HG03342 (cell line): Measurements from ENCODE around the gene RALY.

Source experiments
- ATAC-seq: cut with Tn5 transposase; IDR thresholded peaks from one replicate; pipeline ENCODE4 v1.9.1; 2021; ENCODE audit warnings: mild to moderate bottlenecking, moderate library complexity; ENCODE audit not compliant: unreplicated experiment

The RALY gene

DNA sequence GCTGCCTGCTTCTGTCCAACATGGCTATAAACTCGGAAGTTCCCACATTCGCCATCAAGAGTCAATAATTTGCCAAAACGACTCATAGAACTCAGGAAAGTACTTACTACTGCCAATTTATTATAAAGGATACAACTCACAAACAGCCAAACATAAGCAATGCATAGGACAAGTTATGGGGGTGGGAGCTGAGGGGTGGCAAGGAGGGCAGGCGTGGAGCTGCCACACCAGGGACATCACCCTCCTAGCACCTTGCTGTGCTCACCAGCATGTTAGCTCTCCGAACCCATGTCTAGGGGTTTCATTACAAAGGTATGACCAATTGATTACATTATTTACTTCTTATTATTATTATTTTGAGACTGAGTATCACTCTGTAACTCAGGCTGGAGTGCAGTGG lies 106.0 kb downstream of the RALY start:
- ATAC-seq = no peak

DNA sequence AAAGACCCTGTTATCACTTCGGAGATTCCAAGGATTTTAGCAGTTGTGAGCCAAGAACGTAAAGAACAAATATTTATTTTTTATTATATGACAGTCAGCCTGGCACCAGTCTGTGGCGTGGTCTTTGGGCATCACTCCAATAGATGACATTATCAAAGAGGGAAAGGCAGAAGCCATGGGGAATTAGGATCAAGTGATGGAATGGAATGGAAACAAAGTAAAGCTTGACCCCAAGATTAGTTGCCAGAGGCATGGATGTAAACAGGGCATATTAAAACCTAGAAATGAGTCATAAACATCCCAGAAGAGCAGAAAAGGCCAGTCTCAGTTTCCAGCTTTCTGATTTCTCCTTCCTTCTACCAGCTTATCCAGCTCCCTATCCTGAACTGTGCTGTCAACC lies 106.9 kb downstream of the RALY start:
- ATAC-seq = no peak

DNA sequence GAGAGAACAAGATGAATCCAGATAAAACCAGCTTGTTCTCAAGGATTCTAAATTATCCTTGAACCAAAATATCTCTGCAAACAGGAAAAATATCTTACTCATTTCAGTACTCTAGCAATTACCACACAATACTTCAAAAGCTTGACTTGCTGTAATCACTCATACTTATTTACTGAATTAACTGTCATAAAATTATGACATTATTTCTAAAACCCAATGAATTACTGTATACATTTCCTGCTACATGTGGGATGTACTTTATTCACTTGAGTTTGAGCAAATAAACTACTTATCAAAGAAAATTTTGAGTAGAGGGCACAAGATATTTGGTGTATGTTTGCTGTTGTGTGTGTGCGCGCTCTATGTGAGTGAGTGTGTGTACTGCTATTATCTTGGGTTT lies 108.6 kb downstream of the RALY start:
- ATAC-seq = no peak

DNA sequence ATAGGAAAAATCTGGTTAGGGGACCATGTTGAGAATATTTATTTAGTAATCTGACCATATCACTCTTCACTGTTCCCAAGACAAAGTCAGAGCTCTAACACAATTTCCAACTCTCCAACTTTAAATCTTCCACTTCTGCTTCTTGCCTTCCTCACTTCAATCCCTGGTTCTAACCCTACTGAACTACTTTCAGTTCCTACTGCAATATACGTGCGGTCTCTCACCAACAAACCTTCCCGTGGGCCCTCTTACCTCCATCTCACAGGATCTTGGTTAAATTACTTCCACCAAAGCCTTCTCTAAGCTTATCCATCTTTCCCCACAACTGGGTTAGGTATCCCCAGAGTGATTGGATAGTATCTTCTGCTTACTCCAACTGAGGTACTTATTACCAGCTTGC lies 110.3 kb downstream of the RALY start:
- ATAC-seq = no peak

DNA sequence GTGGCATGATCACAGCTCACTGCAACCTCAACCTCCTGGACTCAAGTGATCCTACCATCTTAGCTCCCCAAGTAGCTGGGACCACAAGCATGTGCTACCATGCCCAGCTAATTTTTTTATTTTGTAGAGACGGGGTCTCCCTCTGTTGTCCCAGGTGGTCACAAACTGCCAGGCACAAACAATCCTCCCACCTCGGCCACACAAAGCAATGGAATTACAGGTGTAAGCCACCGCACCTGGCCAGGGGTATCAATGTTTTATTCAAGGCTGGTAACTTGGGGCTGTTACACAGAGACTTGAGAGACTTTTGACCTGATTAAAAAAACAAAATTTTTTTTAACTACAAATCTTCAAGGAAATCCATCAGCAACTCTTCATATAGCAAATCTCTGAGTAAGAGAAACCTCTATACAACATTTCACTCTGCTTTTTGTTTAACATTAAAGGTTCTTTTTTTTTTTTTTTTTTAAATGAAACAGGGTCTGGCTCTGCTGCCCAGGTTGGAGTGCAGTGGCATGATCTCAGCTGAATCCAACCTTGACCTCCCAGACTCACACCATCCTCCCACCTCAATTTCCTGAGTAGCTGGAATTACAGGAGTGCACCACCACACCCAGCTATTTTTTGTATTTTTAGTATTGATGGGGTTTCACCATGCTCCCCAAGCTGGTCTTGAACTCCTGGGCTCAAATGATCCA lies 112.4 kb downstream of the RALY start:
- ATAC-seq = no peak

DNA sequence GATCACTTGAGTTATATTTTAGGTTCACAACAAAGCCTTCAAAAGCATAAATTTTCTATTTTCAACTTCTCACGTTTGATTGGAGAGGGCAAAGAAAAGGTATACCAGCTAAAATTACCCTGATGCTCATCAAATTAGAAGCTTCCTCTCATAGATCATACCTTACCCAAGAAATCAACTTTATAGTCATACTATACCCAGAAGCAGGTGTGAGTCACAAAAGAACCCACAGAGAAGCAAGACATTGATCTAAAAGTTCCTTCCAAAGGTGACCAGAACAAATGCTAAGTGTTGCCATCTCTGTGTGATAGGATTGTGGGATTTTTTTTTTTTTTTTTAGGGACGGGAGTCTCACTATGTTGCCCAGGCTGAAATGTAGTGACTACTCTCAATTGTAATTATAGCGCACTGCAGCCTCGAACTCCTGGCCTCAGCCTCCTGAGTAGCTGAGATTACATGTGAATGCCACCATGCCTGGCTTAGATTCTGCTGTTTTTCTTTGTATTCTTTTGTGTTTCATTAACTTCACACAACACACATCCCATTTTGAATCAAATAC lies 115.0 kb downstream of the RALY start:
- no peak for ATAC-seq

DNA sequence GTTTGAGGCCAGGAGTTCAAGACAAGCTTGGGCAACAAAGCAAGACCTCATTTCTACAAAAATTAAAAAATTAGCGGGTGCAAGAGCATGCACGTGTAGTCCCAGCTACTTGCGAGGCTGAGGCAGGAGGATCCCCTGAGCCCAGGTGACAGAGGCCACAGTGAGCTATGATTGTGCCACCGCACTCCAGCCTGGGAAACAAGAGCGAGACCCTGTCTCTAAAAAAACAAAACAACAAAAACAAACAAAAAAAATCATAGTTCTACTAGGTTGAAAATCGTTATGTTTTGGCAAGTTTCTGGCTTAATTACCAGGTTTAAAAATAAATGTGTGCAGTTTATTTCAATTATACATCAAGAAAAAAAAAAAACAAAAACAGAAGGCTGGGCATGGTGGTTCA lies 115.7 kb downstream of the RALY start:
- no peak for ATAC-seq

DNA sequence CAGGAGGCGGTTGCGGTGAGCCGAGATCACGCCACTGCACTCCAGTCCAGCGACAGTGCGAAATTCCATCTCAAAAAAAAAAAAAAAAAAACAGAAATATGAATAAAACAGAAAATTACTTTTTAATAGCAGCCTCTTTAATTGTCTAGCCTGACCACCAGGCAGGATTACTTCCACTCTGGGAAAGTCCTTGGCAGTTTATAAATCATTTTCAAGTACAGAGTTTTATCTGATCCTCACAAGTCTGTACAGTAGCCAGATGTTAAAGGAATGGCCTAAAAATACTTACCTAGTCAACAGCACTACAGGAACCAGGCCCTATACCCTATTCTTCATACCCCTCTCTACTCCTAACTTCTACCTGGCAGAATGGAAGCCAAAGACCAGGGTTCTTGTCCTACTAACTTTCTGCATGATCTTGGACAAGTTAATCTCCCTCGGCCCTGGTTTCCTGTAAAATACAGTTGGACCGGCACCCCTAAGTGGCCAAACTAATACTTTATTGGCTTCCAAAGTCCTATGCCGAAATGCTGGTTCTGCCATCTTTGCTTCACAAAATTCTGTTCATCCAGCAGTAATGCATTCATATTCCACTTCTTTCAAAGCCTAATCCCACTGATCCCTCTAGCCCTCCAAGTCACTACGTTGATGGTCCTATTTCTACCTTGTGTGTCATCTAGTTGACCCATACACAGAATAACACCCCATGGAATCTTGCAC lies 116.5 kb downstream of the RALY start:
- ATAC-seq = no peak

DNA sequence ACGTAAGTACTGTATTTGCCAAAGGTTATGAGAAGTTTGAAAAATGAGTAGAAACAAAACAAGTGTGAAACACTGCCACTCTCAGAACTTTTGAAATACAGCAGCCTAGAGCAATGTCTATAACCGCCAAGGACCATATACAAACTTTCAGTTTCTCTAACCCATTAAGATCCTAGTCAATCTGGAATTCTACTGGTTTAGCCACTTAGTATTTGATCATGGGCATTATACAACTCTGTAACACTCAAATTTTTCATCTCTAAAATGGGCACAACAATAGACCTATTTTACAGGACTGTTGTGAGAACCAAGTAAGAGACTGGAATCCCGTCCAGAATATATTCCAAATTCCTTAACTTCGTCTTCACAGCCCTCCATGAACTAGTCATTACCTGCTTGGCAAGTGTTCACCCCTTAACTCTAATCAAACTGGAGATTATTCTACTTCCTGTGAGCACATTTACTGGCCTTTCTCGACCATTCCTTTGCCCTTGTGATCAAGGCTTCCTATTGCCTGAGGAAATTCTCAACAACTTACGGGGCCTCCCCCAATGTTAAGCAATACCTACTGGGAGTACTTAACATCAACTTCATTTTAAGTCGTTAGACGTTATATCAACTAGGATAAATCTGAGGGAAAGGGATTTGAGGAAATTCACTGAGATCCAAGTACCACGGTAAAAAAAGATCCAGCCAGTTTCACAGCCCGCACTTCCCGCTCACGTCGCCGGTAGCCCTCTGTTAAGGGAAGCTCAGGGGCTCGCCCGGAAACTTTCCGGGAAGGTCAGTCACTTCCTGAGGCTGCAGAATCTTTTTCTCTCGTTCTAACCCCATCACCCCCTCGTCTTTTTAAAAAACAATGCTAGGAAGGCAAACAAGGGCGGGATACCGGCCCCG lies 117.3 kb downstream of the RALY start:
- ATAC-seq = peak; percentile 2

DNA sequence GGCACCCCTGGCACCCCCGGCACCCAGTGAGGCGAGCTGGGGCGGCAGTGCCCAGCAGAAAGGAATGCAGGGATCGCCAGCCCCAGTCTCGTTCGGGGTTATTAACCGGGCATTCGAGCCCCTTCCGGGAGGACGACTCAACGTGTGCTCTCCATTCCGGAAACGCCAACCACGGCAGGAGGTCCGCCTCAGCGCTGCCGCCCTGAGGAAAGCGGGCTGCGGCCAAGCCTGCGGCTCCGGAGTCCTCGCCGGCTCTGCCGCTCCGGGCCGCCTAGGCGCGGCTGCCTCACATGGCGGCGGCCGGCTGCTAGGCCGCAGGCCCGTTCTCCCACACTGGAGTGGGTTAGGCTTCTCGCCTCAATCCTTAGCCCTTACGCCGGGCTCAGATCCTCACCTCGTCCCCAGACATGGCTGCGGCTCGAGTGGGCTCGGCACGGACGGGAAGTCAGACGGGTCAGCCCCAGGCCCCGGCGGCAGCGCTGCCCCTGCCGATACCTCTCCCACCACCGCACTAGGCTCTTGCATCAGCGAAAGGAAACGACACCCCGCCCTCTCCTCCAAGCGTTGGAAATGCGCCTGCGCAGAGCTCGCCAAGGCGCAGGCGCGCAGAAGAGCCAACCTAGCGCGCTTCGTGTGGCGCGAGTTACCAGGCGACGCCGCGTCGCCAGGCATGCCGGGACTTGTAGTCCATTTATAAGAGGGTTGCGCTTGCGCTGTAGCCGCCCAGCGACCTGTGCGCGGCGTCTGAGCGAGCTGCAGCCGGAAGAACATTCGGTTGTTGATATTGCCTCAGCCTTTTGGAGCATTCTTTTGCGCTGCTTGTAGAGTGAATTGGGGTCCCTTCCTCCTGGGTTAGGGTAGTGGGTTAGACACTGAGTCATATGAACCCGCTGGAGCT lies 118.2 kb downstream of the RALY start, which contains the start of gene EIF2S2:
Gene EIF2S2, minus strand, starts transcription at position 542 of the 898 bp plus-strand sequence. Its CDS starts 133 bp downstream, at position 409.
- ATAC-seq = peak; percentile 87

DNA sequence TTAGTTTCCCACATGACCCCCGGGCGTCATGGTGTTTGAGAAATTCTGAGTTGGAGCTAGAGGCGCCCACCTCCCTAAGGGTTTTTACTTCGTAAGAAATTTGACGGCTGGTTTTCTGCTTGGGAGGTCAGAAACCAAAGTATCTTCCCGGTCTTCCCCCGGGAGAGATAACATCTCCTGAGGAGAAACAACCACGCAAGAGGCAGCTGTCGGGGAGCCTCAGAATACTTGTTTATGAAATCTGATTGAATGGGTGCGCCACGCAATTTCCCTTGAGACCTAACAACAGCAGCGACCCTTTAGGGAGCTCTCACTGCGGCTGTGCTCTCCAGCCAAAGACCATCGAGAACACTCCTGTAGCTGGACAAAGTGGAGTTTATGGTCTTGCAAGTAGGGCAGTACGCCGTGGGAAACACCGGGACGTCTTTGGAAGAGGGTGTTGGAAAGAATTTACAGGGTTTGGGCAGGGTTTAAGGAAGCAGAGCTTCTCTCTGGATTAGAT lies 118.9 kb downstream of the RALY start:
- ATAC-seq = peak; percentile 5

DNA sequence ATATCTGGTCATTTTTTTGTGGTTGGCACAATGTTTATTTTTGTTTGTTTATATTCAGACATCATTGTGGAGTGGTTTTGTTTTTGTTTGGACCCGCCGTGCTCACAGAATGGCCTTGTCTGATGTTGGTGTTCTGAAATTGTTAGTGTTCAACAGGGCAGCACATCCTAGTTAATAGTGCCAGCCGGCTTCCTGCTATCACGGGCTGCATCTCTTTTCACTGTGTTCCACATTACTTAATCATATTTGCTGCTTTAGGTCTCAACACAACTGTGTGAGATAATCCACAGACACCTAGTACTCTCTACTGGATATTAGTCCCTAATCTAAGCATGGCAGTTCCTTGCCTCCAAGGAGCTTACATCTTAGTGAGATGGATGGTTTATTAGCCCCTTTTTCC lies 121.1 kb downstream of the RALY start:
- no peak for ATAC-seq

DNA sequence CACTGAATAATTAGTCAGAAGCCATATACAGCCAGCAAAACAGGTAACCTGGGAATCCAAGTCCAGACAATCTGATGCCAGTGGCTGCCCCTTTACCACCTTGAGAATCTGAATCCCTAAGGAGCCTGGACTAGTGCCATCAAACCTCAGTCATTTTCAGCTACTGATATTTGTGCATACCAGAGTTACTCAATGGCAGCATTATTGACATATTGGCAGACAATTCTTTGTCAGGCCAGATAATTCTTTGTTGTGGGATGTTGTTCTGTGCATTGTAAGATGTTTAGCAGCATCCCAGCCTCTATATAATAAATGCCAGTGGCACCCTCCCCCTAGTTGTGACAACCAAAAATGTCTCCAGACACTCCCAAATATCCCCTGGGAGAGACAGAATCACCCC lies 121.5 kb downstream of the RALY start:
- ATAC-seq = no peak

DNA sequence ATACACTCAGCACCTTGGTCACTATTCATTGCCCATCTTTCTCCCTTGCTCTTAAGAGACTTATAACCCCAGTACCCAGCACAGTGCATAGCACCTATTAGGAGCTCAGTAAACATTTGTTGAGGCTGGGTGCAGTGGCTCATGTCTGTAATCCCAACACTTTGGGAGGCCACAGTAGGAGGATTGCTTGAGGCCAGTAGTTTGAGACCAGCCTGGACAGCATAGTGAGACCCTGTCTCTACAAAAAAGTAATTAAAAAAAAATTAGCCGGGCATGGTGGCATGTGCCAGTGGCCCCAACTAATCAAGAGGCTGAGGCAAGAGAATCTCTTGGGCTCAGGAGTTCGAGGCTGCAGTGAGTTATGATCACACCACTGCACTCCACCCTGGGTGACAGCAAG lies 126.5 kb downstream of the RALY start:
- ATAC-seq = no peak

DNA sequence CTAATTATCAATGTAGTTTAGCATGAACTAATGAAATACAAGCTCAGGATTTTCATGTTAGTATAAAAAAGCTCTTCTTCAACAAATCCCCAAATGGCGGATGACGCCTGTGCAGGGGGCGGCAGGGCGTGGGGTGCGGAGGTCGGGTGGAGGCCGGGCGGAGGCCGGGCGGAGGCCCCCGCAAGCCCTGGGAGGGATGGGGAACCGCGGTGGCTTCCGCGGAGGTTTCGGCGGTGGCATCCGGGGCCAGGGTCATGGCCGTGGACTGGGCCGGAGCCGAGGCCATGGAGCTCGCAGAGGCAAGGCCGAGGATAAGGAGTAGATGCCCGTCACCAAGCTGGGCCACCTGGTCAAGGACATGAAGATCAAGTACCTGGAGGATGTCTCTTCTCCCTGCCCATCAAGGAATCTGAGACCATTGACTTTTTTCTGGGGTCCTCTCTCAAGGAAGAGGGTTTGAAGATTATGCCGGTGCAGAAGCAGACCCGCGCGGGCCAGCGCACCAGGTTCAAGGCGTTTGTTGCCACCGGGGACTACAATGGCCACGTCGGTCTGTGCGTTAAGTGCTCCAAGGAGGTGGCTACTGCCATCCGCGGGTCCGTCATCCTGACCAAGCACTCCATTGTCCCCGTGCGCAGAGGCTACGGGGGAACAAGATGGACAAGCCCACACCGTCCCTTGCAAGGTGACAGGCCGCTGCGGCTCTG lies 128.7 kb downstream of the RALY start:
- no peak for ATAC-seq

DNA sequence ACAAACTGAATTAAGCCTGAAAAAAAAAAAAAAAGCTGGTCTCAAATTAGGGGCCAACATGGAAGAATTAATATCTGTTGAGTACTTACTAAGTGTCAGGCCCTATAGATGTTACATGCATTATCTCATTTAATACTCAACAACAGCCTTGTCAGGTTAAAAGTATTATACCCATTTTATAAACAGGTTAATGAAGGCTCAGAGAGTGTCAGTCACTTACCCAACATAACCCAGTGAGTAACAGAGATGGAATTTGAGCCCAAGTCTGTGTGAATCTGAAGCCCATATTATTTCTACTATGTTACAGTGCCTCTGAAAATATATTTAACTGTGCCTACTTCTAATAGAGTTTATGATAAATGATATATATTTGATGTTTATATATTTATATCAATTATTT lies 129.6 kb downstream of the RALY start:
- no peak for ATAC-seq

DNA sequence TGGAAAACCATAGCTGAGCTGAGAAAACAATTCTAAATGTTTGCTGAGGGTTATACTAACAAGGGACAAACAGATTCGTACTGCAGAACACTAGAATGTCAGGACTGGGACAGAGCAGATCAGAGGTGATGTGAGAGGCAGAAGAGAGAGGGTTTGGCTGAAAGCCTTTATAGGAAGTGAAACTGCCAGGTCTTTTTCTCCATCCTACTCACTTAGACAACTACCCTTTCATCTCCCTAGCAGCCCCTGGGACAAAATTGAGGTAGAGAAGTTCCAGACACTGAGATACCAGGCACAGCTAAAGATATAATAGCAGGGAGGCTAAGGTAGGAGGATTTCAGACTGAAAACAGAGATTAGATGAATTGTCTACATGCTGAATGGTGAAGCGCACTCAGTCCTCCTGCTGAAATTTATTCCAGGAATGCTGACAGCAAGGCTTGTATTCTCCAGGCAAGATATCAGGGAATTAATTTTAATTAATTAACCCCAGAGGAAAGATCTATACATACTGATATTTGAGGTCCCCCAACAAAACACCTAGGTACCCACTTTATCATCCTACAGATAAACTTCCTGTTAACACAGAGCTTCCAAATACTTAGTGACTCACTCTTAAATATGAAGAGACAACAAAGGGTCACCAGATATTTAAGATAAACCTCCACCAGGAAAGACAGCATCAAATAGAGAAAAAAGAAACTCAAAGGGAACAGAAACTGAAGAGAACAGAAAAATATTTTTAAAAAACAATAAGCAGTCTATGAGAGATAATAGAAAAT lies 130.9 kb downstream of the RALY start:
- ATAC-seq = no peak

DNA sequence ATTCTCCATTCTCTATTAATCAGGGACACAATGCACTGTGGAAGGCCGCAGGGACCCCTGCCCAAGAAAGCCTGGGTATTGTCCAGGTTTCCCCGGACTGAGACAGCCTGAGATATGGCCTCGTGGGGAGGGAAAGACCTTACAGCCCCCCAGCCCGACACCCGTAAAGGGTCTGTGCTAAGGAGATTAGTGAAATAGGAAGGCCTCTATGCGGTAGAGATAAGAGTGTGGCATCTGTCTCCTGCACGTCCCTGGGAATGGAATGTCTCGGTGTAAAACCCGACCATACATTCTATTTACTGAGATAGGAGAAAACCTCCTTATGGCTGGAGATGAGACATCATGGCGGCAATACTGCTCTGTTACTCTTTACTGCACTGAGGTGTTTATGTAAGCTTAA lies 134.1 kb downstream of the RALY start:
- ATAC-seq = no peak
